Measurements from ENCODE around the gene FSTL4.

DNA sequence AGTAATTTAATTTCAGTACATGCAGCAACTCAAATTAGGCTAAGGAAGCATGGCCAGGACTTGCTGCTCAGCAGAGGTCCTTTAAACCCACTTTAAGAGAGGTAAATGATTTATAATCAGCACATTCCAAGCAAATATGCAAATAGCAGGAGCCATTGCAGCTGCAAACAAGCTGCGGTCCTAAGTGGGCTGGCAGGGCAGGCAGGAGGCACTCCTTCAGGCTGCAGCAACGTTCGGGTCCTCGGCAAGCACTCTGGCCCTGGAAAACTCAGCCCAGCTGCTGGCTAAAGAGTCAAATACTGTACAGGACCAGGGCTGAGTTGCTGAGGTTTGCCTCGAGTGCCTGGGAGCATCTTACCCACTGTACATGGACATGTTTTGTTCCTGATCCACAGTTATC is 126.9 kb downstream of the FSTL4 start:
- TF ChIP-seq CTCF (IDR thresholded peaks at IDR 0.05 in 4 of 5, conservative IDR thresholded peaks at IDR 0.05 in 1 of 5) (no peak), POLR2A (IDR thresholded peaks at IDR 0.05) (no peak)

All from gastrocnemius medialis (tissue), 4 donors.